ENCODE results near the gene OPN5. TPM values are rescaled to one million over a fixed set of nuclear protein-coding genes. Genes with fewer than 3 reads are reported as not detected.

OPN5 gene
- total and polyA plus RNA-seq, 8 donors = not detected

DNA sequence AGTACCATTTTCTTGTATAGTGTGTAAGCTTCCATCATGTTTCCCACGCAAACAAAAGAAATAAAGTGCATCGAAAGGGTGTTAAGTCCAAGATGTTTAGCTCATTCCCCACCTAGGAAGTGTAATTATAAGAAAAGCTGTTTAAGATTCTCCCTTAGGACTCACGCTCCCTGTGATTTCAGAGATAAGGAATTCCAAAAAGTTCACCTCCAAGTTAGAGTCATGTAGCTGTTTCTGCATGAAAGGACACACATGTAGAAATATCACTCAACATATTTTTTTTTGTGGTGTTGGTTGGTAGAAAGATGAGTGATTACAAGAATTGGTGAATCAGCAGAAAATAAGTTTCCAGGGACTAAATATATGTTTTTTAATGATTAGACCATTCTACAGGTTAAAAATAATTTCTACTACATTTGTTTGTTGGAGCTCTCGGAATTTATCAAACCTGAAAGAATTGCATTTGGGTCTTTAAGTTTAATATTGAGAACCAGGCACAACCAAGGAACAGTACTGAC is 10.4 kb downstream of the OPN5 start:
- no peak for FAIRE-seq
- TF ChIP-seq, protein P1, sequence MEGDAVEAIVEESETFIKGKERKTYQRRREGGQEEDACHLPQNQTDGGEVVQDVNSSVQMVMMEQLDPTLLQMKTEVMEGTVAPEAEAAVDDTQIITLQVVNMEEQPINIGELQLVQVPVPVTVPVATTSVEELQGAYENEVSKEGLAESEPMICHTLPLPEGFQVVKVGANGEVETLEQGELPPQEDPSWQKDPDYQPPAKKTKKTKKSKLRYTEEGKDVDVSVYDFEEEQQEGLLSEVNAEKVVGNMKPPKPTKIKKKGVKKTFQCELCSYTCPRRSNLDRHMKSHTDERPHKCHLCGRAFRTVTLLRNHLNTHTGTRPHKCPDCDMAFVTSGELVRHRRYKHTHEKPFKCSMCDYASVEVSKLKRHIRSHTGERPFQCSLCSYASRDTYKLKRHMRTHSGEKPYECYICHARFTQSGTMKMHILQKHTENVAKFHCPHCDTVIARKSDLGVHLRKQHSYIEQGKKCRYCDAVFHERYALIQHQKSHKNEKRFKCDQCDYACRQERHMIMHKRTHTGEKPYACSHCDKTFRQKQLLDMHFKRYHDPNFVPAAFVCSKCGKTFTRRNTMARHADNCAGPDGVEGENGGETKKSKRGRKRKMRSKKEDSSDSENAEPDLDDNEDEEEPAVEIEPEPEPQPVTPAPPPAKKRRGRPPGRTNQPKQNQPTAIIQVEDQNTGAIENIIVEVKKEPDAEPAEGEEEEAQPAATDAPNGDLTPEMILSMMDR (IDR thresholded peaks at IDR 0.05) = no peak
- H3K4me1 ChIP-seq = peaks cover 0 to 3% (median 0%) of the 10 kb centered on the region in 3 donors
- intact Hi-C loops (cut with DNase I) = no loop called here
- H3K27ac ChIP-seq = no peak overlapping the region
- 74 to 83% methylated on average over 4 of the region's 4 CpGs for WGBS, 2 donors
- no peak for DNase-seq
- H3K4me3 ChIP-seq = no peak overlapping the region
- H3K9me3 ChIP-seq = no peaks in the 10 kb centered on the region
- H3K36me3 ChIP-seq = no peaks in the 10 kb centered on the region
- H3K27me3 ChIP-seq = peaks cover 0 to 14% (median 0%) of the 10 kb centered on the region in 4 donors
- ATAC-seq = no peak

DNA sequence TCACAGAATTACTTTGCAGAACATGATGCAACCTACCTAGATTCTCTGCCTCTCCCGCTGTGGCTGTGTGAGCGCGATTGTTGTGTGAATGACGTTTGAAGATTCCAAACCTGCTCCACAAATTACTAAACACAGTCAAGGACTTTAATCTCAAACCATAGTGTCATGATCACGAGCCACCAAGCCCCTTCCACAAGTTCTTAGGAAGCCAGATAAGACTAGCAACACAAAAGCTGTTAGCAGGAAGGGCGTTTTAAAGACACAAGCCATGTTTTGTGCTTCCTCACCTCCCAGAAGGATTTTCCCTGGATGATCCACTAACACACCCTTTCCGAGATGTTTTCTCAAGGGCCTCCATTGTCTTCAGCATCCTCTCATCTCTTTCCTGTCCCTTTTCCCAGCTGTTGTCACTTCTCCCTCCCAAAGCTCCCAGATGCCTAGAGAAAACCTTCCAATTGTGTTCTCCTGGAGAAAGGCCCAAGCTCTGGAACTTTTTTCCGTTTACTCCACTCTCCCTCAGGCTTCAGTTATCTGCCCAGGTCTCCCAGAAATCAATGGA is 12.8 kb downstream of the OPN5 start:
- Histone ChIP-seq H3K27me3 (peaks cover 0 to 7% (median 0%) of the 10 kb centered on the region in 4 donors), H3K4me1 (no peaks in the 10 kb centered on the region), H3K36me3 (no peaks in the 10 kb centered on the region), H3K27ac (no peak overlapping the region), H3K4me3 (no peak overlapping the region), H3K9me3 (no peaks in the 10 kb centered on the region)
- no peak for FAIRE-seq
- DNase-seq = no peak
- TF ChIP-seq, protein P1 (IDR thresholded peaks at IDR 0.05) = no peak
- ATAC-seq = no peak
- intact Hi-C loops (cut with DNase I) = no loop called here
- 75 to 78% methylated on average over 8 of the region's 8 CpGs for WGBS, 2 donors

DNA sequence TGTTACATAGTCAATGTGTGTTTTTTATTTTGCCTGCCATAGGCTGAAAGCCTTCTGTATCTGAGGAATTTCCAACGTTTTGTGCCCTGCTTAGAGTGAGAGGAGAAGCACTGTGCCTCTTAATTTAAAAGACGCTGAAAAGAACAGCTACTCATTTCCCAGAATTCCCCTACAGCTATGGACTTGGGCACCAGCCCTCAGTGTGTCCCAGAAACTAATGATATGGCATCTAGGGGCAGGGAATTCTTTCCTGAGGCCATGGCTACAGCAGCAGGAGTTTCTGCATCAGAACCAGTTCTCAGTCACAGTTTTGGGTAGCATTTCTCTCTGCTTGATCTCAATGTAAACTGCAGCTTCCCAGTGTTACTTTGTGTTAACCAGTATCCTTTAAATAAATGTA is 20.2 kb downstream of the OPN5 start:
- Histone ChIP-seq H3K4me3 (no peak overlapping the region), H3K27me3 (no peaks in the 10 kb centered on the region), H3K9me3 (no peaks in the 10 kb centered on the region), H3K36me3 (no peaks in the 10 kb centered on the region), H3K27ac (no peak overlapping the region), H3K4me1 (no peaks in the 10 kb centered on the region)
- no peak for ATAC-seq
- intact Hi-C loops (cut with DNase I) = no loop called here
- no peak for FAIRE-seq
- TF ChIP-seq, protein P1 (IDR thresholded peaks at IDR 0.05) = no peak
- 29 to 41% methylated on average over 2 of the region's 2 CpGs for WGBS, 2 donors
- DNase-seq = no peak

DNA sequence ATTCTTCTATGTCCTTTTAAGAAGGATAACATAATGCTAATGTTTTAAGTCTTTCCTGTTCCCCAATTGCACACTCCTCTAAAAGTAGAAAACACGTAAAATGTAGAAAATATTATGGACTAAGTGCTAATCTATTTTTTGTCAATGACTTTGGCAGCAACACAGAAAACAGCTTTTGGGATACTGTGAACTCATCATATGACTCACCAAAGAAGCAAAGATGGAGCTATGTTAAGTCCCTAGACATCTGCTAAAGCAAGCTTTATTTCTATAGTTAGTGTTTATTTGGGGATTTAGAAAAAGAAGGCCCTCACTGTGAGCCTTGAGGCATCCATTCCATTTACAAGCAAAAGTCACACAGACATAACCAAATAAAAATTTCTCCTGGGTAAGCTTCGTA is 23.0 kb downstream of the OPN5 start:
- no peak overlapping the region for H3K4me3 ChIP-seq
- no peaks in the 10 kb centered on the region for H3K36me3 ChIP-seq

DNA sequence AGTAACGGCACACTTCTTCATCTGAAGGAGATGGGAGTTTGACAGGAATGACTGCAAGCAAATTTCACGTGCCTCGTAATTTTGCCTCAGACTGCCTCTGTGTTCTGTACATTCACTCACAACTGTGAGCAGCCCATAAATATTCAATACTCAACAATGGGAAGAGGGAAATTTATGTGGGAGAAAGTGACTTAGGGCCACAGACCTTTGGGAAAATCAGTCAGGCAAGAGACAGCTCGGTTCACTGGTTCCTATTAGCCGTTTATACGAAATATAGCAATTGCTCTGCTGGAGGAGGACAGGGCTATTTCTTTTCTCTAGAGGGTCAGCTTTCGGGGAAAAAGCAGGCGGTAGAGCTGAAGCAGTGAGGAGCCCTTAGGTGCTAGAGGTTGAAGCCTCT is 28.0 kb downstream of the OPN5 start:
- Histone ChIP-seq H3K36me3 (no peaks in the 10 kb centered on the region), H3K4me3 (no peak overlapping the region), H3K4me1 (no peaks in the 10 kb centered on the region), H3K27me3 (no peaks in the 10 kb centered on the region), H3K9me3 (no peaks in the 10 kb centered on the region), H3K27ac (no peak overlapping the region)
- no peak for FAIRE-seq
- intact Hi-C loops (cut with DNase I) = no loop called here
- no peak for ATAC-seq
- no peak for DNase-seq
- 82 to 89% methylated on average over 8 of the region's 8 CpGs for WGBS, 2 donors
- TF ChIP-seq, protein P1 (IDR thresholded peaks at IDR 0.05) = no peak

More for the DNA sequence above, 23.0 kb downstream of the OPN5 start:
- Histone ChIP-seq H3K4me1 (no peaks in the 10 kb centered on the region), H3K27me3 (no peaks in the 10 kb centered on the region), H3K27ac (no peak overlapping the region), H3K9me3 (no peaks in the 10 kb centered on the region)
- no peak for ATAC-seq
- no peak for FAIRE-seq
- intact Hi-C loops (cut with DNase I) = no loop called here
- no peak for DNase-seq
- 64 to 76% methylated on average over 2 of the region's 2 CpGs for WGBS, 2 donors
- TF ChIP-seq, protein P1 (IDR thresholded peaks at IDR 0.05) = no peak
